GM19240 (cell line): ENCODE measurements around the gene NLRP6.
"Not testable (repeated sequence)": the region's sequence is repeated elsewhere in the genome, so short reads cannot be mapped to it uniquely, and the experiment has no call there.

Experiments used
- DNase-seq: peaks from one replicate; pipeline ENCODE4 v3.0.0; 2011; ENCODE audit warnings: low spot score; ENCODE audit not compliant: insufficient read length

The NLRP6 gene

DNA sequence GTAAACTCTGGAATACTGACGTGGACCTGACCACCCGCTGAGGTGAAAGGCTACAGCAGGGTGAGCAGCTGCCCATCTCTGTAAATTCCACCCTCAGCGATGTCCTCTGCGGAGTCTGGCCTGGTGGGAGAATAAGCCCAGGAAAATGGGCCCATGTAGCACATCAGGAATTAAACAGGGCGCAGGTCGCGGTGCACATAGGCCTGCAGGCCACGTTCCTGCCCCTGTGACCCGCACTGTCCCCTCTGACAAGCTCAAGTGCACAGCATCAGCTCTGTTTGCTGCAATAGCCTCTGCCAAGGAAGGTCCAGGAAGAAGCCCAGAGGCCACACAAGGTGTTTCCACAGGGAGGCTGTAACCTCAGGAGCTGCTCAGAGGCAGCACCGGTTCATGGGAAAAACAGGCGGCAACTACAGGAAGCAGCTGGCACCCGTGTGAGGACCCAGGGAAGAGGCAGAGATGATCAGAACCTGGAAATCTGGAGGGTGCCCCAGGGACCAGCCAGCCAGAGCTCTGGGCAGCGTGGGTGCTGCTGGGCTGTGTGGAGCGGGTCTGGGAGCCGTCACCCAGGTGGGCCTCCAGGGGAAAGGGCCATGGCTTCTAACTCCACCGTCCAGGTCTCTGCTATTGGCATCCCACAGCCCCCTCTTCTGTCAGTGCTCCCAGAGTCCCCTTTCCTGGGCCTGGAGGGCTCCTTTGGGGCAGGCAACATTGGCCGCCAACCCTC, 28.6 kb downstream of the NLRP6 start:
- no peak for DNase-seq

DNA sequence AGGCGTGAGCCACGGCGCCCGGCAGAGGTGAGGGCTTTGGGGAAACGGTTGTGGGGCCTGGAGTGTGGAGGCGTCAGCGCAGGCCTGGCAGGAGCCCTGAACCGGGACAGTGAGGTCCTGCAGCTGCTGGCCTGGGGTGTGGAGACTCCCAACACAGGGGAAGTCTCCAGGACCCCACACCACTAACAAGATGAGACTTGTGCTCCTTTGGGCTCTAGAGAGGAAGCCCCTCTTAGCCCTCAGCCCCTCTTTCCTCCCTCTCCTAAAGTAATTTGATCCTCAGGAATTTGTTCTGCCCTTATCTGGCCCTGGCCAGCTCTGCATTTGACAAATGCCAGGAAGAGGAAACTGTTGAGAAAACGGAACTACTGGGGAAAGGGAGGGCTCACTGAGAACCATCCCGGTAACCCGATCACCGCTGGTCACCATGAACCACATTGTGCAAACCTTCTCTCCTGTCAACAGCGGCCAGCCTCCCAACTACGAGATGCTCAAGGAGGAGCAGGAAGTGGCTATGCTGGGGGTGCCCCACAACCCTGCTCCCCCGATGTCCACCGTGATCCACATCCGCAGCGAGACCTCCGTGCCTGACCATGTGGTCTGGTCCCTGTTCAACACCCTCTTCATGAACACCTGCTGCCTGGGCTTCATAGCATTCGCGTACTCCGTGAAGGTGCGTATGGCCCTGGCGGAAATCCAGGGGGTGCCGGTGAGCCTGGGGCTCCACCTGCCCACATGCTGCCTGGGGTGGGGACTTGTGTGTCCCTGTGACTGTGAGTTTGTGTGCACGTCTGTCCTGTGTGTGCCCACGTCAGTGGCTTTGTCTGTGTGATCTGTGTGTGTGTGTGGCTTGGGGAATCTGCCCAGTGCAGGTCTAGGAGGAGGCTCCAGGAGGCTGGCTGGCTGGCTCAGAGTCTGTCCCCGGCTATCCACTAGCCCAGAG, 29.8 kb downstream of the NLRP6 start, which contains the start of gene IFITM2:
IFITM2 (plus strand) TSS at position 51 of the 943 bp plus-strand sequence; CDS start at position 428, 377 bp downstream.
- DNase-seq, result peak; percentile 61

DNA sequence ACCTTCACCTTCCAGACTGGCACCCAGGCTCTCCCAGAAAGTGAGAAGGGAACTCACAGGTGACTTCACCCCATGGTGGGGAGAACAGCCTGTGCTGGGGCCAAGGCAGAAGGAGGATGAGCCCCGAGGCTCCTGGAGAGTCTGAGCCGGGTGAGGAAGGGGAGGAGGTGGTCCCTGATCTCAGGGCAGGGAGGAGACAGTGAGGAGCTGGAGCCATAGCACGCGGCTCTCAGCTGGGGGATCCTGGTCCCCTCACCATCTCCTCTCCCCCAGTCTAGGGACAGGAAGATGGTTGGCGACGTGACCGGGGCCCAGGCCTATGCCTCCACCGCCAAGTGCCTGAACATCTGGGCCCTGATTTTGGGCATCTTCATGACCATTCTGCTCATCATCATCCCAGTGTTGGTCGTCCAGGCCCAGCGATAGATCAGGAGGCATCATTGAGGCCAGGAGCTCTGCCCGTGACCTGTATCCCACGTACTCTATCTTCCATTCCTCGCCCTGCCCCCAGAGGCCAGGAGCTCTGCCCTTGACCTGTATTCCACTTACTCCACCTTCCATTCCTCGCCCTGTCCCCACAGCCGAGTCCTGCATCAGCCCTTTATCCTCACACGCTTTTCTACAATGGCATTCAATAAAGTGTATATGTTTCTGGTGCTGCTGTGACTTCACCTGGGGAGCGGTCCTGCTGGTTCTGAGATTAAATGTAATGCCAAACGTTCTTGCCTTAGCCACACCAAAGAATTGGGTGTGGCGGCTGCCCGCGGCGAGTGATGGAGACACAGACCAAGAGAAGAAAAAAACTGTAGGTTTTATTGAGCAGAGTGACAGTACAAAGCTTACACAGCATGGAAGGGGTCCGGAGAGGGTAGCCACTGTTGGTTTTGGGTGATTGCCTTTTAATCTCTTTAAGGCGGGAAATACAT, 30.8 kb downstream of the NLRP6 start:
- DNase-seq, result not testable (repeated sequence)

DNA sequence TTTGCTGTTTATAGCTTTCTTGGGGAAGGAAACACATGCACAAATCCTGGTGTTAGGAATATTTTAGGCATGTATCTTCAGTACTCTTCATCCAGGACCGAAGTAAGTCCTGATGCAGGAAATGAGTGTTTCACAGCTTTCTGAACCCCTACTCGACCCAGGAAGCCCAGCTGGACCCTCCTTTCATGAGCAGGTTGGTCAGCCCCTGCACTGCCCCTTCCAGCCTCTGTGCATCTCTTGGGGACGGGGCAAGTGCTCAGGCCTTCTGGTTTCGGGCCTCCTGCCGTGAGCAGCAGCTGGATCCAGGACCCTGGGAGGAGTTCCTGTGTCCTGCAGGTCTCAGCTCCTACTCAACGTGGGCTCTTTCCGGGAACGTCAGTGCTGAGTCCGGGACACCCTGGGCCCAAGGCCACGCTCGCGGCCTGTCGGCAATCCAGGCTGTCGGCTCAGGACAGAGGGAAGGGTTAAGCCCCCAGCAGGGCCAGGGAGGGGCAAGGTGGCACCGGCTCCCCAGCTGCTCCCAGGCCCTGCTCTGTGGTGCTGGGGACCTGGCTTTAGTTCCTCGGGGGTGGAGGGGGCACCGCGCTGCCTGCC, 31.9 kb downstream of the NLRP6 start:
- not testable (repeated sequence) for DNase-seq

DNA sequence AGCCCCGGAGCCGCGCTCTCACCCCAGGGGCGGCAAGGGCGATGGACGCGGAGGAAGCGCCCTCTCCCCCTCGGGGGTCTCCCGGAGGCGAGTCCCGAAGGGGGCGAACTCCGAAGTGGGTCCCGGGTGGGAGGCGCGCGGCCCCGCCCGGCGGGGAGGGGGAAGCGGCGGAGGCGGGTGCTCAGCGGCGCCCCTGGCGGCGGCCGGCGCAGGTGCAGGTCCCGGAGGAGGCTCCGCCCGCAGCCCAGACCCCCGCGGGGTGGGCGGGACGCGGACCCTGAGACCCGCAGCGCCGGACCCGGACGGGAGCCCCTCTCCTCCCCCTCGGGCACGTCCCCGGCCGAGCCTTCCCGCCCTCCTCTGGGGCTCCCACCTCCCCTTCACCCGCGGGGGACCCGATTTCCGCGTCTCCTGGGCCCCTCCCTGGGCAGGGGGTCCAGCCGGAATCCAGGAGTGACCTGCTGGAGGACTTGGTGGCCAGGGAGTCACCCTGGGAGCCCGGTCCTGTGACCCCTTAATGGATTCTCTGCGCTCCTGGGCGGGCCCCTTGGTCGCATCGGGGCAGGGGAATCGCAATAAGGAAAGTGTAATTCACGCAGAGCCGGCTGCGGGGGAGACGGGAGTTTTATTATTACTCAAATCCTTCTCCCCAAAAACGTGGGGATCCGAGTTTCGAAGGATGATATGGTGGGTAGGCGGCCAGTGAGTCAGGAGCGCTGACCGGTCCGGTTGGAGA, 33.0 kb downstream of the NLRP6 start:
- DNase-seq, result not testable (repeated sequence)

DNA sequence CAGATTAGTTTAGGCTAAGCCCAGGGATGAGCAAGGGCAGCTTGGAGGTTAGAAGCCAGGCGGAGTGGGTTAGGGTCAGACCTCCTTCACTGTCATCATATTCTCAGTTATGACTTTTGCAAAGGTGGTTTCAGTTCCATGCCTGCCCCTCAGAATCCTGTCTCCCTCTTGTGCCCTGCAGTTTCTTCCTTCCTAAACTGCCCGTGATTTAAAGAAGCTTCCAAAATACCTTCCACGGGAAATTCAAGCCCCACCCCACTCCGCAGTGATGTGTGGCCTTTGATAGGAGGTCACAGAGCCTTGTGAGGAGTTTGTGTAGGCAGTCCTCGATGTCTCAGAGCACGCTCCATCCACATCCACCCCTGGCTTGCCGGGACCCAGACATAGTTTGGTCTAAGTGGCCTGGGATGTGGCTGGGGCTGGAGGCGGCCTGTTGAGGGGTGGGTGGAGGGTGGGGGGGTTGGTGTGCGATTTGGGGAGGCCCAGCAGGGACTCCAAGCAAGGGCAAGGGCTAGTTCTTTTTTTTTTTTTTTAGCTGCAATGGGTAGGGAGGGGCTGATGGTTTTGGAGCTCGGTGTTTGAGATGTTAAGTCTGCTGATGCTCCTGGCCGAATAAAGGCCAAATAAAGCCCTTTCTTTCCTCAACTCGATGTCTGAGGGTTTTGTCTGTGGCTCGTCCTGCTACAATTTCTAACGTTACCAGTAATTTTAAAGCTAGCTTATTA, 34.0 kb downstream of the NLRP6 start:
- no peak for DNase-seq

DNA sequence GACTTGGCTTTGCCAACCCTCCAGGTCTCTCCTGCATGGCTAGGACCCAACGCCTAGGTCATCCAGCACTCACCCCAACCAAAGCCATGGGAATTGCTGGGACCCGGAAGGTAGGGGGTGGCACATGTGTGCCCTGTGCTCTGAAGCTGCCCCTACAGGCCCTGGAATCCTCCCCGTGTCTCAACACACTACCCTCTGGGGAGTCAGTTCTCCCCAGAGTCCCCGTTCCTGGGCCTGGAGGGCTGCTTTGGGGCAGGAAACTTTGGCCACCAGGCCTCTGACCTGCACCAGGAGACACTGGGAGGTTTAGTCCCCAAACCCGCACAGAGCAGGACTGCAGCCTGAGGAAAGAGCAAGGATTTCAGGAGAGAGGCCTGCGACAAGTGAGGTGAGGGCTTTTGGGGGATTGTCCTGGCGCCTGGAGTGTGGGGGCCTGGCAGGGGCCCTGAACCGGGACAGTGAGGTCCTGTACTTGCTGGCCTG, 35.1 kb downstream of the NLRP6 start:
- no peak for DNase-seq

DNA sequence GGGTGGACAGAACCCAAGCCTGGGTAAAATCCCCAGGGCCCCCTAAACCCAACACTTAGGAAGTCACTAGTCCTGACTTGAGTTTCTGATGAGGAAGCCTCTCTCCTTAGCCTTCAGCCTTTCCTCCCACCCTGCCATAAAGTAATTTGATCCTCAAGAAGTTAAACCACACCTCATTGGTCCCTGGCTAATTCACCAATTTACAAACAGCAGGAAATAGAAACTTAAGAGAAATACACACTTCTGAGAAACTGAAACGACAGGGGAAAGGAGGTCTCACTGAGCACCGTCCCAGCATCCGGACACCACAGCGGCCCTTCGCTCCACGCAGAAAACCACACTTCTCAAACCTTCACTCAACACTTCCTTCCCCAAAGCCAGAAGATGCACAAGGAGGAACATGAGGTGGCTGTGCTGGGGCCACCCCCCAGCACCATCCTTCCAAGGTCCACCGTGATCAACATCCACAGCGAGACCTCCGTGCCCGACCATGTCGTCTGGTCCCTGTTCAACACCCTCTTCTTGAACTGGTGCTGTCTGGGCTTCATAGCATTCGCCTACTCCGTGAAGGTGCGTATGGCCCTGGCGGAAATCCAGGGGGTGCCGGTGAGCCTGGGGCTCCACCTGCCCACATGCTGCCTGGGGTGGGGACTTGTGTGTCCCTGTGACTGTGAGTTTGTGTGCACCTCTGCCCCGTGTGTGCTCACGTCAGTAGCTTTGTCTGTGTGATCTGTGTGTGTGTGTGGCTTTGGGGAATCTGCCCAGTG, 35.8 kb downstream of the NLRP6 start, which contains the start of gene IFITM1:
IFITM1 (plus strand) TSS at position 254 of the 767 bp plus-strand sequence; CDS start at position 385, 131 bp downstream.
- peak; percentile 88 for DNase-seq

DNA sequence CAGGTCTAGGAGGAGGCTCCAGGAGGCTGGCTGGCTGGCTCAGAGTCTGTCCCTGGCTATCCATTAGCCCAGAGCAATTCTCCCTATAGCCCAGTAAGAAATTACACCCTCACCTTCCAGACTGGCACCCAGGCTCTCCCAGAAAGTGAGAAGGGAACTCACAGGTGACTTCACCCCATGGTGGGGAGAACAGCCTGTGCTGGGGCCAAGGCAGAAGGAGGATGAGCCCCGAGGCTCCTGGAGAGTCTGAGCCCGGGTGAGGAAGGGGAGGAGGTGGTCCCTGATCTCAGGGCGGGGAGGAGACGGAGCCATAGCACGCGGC, 36.3 kb downstream of the NLRP6 start:
- DNase-seq, result not testable (repeated sequence)

DNA sequence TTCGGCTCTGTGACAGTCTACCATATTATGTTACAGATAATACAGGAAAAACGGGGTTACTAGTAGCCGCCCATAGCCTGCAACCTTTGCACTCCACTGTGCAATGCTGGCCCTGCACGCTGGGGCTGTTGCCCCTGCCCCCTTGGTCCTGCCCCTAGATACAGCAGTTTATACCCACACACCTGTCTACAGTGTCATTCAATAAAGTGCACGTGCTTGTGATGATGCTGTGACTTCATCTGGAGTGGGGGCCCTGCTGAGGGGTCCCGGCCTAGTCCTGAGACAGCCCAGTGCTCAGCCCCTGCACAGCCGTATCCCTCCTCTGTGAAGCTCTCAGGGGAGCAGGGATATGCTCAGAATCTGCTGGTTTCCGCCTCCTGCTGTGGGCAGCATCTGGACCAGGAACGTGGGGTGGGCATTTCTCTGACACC, 36.9 kb downstream of the NLRP6 start:
- DNase-seq, result no peak

DNA sequence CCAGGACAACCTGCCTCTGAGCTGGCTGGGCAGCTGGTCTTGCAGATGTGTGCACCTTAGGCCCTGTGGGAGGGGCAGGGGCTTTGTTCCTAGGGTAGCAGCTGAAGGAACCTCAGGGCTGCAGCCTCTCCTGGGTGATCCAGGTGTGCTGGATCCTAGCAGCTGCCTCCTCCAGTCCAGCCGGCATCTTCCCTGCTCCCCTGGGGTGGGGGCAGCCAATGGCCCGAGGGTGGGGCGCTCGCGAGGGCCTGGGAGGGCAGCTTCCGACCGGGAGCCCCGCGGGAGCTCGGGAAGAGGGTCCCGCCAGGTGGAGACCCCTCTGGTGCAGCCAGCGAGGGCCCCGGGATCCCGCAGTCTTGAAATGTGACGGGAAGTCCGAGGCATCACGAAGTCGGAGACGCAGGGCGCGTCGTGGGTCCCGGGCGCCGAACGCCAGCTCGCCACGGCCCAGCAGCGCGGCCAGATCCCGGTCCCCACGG, 37.3 kb downstream of the NLRP6 start:
- DNase-seq, result no peak

DNA sequence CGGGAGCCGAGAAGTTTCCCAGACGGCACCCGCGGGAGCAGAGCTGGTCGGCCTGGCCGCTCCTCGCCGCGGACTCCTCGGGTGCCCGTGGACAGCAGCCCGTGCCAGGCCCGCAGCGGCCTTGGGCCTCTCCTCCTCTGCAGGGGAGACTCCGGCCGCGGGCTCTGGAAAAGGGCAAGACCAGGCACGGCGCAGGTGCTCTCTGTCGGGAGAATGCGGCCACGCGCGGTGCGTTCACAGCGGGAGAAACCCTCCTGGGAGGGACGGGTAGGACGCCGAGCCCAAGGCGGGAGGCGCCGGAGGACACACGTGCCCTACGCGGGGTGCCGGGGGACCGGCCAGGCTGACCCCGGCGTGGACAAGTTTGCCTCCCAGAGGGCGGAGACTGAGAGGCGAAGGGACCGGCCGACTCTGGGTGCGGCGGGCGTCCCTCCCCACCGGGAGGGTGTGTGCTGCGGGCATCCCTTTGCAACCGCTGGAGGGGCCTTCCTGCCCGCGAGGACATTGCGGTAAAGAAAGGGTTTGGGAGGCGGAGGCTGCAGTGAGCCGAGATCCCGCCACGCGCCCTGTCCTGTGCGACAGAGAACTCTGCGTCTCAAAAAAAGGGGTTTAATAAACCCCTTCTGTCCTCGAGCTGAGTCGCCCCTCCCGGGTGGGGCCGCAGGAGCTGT, 38.0 kb downstream of the NLRP6 start:
- no peak for DNase-seq

DNA sequence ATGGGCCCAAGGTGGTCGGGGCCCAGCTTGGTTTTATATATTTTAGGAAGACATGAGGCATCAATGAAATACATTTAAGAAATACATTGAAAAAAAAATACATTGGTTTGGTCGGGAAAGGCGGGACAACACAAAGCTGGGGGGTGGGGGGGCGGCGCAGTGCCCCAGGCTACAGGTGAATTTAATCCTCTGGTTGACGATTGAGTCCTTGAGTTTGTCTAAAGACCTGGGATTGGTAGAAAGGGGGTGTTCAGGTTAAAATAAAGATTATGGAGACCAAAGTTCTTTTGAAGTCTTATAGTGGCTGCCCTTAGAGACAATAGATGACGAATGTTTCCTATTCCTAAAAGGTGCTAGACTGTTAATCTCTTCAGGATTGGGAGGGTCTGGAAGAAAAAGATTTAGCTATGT, 38.7 kb downstream of the NLRP6 start:
- no peak for DNase-seq

DNA sequence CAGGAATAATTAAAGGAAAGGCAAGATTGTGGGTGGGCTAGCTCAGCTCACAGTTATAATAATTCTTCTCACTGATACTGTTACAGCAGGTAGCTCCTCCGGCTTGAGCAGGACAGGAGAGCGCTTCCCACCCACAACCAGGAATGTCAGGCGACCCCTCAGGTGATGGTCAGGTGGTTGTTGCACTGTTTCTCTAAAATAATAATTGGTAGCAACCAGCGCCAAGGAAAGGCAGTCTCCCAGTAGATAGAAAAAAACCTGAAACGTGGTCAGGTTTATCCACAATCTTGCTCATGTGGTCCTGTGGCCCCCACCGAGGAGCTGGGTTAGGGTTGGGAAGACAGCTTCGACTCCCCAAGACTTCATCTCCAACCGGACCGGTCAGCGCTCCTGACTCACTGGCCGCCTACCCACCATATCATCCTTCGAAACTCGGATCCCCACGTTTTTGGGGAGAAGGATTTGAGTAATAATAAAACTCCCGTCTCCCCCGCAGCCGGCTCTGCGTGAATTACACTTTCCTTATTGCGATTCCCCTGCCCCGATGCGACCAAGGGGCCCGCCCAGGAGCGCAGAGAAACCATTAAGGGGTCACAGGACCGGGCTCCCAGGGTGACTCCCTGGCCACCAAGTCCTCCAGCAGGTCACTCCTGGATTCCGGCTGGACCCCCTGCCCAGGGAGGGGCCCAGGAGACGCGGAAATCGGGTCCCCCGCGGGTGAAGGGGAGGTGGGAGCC, 39.6 kb downstream of the NLRP6 start:
- DNase-seq, result not testable (repeated sequence)

DNA sequence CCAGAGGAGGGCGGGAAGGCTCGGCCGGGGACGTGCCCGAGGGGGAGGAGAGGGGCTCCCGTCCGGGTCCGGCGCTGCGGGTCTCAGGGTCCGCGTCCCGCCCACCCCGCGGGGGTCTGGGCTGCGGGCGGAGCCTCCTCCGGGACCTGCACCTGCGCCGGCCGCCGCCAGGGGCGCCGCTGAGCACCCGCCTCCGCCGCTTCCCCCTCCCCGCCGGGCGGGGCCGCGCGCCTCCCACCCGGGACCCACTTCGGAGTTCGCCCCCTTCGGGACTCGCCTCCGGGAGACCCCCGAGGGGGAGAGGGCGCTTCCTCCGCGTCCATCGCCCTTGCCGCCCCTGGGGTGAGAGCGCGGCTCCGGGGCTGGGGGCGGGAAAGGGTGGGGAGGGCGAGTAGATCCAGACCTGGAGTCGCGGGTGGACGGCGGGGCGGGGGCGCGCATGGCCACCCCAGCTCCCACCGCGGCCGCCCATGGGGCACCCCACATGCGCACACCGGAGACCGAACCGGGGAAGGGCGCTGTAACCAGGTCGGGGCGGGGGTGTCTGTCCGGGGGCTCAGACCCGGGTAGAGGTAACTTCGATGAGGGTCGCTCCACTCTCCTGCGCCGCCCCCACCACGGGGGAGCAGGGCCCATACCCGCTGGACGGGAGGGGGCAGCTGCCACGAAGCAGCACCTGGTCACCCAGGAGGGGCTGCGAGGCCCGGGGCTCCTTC, 40.4 kb downstream of the NLRP6 start:
- DNase-seq, result not testable (repeated sequence)

DNA sequence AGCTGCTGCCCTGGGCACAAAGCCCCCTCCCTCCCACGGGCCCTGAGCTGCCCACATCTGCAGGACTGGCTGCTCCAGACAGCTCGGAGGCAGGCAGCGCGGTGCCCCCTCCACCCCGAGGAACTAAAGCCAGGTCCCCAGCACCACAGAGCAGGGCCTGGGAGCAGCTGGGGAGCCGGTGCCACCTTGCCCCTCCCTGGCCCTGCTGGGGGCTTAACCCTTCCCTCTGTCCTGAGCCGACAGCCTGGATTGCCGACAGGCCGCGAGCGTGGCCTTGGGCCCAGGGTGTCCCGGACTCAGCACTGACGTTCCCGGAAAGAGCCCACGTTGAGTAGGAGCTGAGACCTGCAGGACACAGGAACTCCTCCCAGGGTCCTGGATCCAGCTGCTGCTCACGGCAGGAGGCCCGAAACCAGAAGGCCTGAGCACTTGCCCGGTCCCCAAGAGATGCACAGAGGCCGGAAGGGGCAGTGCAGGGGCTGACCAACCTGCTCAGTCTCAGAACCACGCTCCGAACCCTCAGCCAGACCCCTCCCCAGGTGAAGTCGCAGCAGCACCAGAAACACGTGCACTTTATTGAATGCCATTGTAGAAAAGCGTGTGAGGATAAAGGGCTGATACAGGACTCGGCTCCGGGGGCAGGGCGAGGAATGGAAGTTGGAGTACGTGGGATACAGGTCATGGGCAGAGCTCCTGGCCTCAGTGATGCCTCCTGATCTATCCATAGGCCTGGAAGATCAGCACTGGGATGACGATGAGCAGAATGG, 41.1 kb downstream of the NLRP6 start:
- DNase-seq, result not testable (repeated sequence)
